Stimulated activated CD8-positive, alpha-beta memory T cell treated with anti-CD3 and anti-CD28 coated beads, Interleukin-7, amount 100 ng/mL, for 48 hours (primary cell): ENCODE results near the gene CPNE5.

ENCODE experiments used
- DNase-seq, 2 donors: peaks; one replicate each; pipeline ENCODE4 v3.0.0-alpha.2; 2020; ENCODE audit warnings: low read depth in 1 of 2; ENCODE audit errors: extremely low read depth in 1 of 2

The CPNE5 gene

GRCh38 chr6:36793913-36794712 is 45.1 kb downstream of the CPNE5 start:
- DNase-seq, result no peak

GRCh38 chr6:36793296-36793912 is 45.8 kb downstream of the CPNE5 start:
- DNase-seq, result no peak

DNA sequence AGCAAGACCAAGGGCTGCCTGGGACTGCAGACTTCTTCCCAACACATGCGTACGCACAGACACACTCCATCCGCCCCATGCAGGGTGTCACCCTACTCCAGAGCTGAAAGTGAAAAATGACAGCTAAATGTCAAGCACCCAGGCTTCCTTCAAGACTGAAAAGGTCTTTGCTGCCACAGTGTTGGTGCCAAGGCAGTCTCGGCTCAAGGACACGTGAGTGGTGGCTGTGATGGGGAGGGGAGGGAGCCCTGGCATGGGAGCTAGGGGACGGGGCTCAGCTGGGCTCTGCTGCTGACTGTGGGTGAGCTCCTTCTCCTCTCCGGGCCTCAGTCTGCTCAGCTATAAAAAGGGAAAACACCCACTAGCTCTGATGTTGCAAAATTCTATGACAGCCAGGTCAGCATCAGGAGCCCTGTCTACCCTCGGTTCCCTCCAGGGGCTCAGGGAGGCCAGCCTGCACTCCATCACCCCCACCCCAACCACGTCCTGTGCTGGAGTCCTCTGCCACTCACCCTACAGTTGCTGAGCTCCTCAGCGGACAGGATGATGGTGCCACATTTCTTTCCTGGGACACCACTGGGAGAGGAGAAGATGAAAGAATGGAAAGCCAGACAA is 47.6 kb downstream of the CPNE5 start:
- no peak for DNase-seq

DNA sequence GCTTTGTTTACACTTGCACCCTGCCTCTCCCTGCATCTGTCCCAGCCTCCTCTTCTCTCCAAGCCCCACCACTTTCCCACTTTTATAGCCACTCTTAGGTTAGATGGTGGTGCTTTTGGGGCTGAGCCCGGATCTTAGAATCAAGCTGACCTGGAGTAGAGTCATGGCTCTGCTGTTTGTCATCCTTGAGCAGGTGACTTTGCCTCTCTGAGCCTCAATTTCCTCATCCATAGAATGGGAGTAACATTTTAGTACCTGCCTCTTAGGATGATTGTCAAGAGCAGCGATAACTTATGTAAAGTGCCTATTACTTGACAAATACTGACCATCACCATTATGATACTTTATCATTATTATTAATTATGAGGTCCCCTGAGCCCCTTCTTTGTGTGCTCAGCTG is 48.2 kb downstream of the CPNE5 start:
- DNase-seq, result no peak

- no peak for DNase-seq
Measured at GRCh38 chr6:36788768-36789167, 50.5 kb downstream of the CPNE5 start.

DNA sequence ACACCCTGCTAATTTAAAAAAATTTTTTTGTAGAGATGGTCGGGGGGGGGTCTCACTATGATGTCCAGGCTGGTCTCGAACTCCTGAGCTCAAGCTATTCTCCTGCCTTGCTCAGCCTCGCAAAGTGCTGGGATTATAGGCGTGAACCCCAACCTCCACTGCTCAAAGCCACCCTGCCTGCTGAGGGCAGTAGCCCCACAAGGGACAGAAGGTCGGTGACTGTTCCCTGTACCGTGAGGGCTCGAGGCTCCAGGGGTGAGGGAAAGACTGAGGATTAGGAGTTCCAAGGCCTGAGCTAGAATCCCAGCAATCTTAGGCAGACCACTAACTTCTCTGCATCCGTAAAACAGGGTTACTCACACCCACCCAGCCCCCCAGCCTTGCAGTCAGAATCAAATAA is 51.1 kb downstream of the CPNE5 start:
- no peak for DNase-seq

GRCh38 chr6:36787210-36787609 is 52.0 kb downstream of the CPNE5 start:
- DNase-seq, result no peak

DNA sequence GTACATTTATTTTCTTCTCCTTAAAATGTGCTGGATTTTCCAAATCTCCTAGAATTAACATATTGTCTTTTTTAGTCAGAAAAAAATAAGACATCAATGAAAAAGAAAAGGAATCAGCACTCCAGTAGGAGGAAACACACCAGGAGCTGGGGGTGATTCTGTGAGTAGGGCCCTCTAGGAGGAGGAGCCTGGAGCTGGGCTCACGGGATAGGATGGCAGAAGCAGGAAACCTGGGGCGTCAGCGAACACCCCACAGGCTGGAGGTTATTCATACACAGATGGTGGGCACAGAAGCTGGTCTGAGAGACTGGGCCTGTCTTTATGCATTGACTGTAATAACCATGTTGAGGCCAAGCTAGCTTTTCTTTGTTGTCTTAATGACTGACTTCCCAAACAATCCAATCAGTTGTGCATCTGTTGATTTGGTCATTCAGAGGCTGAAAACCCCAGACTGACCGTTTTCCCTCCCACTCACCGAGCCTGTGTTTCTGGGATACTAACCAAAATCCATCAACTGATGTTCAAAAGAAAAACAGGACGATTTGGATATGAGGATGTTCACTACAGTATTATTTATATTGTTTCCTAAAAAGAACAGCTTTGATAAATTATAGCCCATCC is 53.1 kb downstream of the CPNE5 start:
- DNase-seq, result no peak

GRCh38 chr6:36784376-36784636 is 54.9 kb downstream of the CPNE5 start:
- no peak for DNase-seq

GRCh38 chr6:36783603-36784375 is 55.5 kb downstream of the CPNE5 start:
- no peak for DNase-seq

DNA sequence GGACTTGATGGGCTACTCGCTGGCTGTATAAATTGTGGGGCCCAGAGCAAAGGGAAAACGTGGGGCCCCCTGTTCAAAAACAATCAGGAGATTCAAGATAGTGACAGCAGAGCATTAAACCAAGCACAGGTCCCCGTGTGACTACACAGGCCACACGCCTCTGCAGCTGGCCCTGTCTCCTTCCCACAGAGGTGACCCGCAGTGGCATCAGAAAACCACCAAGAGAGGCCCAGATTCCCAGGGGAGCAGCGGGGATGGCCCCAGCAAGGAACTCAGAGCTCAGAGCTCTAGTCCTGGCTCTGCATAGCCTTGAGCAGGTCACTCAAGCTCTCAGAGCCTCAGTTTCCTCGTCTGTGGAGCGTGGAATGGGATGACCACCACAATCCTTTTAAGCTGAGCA is 57.6 kb downstream of the CPNE5 start:
- DNase-seq, result no peak

DNA sequence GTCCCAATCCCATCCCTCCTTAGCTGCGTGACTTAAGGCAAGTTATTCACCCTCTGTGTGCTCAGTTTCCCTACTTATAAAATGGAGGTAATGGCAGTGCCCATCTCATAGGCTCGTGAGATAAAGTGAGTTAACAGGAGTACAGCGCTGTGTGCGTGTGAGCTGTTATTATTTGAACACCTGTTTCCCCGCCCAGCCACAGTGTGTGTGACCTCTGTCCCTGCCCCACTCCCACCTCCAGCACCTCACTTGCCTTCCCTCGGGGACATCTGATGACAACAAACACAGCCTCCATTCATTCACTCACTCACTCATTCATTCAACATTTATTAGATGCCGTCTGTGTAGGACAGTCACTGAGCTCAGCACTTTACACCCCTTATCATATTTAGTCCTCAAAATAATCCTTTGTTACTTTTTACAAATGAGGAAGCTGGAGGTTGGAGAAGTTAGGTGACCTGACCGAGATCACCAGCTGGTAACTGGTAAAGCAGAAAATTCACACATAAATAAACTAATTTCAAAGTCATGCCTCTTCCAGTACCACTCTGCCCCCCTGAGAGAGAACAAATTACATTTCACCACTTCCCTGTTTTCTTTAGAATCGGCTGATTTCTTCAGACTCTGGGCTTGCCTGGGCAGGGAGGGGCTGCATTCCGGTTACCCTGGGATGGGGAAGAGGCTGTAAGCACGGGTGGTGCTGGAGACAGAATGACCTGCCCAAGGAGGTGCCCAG is 58.6 kb downstream of the CPNE5 start:
- DNase-seq, result no peak

GRCh38 chr6:36779227-36779626 is 60.0 kb downstream of the CPNE5 start:
- no peak for DNase-seq

DNA sequence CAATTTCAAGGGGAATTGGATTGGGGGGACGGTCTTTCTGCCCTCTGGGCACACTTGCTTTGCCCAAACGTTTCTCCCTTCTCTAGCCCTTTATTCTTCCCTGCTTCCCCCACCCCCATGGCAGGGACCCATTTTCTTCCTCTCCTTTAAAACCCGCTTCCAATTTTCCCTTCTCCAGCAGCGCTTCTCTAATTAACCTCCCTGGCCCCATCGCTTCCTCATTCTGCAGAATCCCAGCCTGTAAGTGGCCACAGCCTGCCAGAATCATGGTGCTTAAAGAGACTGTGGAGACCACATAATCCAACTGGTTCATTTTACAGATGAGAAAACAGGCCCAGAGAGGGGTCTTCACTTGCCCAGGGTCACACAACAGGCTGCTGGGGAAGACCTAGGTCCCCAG is 61.4 kb downstream of the CPNE5 start:
- DNase-seq, result no peak

GRCh38 chr6:36776167-36776566 is 63.1 kb downstream of the CPNE5 start:
- no peak for DNase-seq

- no peak for DNase-seq
Measured at GRCh38 chr6:36774331-36774730, 64.9 kb downstream of the CPNE5 start.

DNA sequence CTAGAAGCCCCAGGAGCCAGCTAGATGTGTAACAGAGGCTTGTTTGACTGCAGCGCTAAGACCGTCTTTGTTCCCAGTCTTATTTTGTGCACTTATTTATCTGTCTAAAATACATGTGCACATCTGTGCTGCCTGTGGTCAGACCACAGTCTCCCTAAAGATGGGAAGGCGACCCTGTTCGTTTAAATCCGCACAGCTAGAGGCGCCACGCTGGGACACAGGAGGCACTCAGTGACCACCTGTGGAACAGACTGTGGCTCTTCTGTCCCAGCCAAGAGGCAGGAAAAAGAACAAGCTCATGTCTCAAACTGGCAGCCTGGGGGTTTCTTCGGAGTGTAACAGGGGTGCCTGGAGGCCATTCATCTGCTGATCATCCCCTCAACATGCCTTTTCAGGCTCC is 66.8 kb downstream of the CPNE5 start:
- DNase-seq, result no peak

- no peak for DNase-seq
Measured at GRCh38 chr6:36771145-36771544, 68.1 kb downstream of the CPNE5 start.

DNA sequence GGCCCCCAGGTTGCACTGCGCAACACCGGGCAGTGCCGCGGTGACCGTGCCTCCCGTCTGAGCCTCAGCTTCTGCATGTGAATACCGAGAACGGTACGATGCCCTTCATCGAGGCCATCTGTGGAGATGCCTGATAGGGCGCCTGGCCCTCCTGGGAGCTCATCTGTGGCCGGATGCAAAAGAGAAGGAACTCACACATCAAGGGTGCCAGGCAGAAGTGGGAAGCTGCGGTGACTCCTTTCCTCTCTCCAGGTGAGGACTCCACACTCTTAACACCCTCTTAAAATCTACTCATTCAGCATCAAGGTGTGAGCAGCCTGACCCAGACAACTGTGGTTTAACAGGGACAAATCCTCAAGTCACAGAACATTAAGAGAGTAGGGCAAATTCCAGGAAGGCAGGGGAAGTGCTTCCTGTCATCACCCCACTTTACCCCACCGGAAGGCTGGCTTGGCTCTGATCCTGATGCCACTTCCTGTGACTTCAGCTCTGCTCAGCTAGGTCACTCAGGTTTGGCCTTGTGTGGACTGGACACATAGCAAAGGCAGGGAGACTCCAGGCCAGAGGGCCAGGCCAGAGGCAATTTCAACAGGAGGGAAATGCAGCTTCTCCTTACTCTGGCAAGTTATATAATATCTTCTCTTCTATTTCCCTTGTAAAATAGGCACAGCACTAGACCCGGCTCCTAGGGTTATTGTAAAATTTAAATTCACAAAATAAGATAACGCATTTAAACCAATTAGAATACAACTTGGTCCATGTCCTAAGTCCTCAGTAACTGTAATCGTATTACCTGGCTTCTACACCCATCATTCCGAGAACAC is 69.4 kb downstream of the CPNE5 start:
- no peak for DNase-seq

GRCh38 chr6:36769183-36769675 is 70.0 kb downstream of the CPNE5 start:
- DNase-seq, result no peak
